Lung (tissue), 12 donors: ENCODE results near the gene FOXE3. TPM values are rescaled to one million over a fixed set of nuclear protein-coding genes. Genes with fewer than 3 reads are reported as not detected.

Source experiments
- ATAC-seq: fragments of 200-7000 bp; cut with Tn5 transposase; one replicate; pipeline ENCODE4 v1.9.1; 2020; ENCODE audit warnings: moderate number of reproducible peaks; ENCODE audit not compliant: insufficient read depth, low FRiP score
- DNase-seq, 3 donors: peaks; one replicate each; pipeline ENCODE4 v3.0.0-alpha.2; 2013 to 2017
- H3K27ac ChIP-seq, 2 donors: one replicate each; pipeline ENCODE4 v1.5.1; 2013; ENCODE audit warnings: mild to moderate bottlenecking in 2 of 2, moderate library complexity in 2 of 2, control low read depth in 1 of 2, inconsistent platforms in 1 of 2, low read depth in 1 of 2, low read length in 1 of 2
- H3K27me3 ChIP-seq, 3 donors: one replicate each; pipeline ENCODE4 v1.5.1; 2013; ENCODE audit warnings: low read length in 2 of 3; ENCODE audit not compliant: control insufficient read depth in 3 of 3, insufficient read depth in 3 of 3
- H3K36me3 ChIP-seq, 4 donors: one replicate each; pipeline ENCODE4 v1.5.1; 2013; ENCODE audit warnings: low read length in 4 of 4, mild to moderate bottlenecking in 1 of 4, moderate library complexity in 1 of 4; ENCODE audit not compliant: control insufficient read depth in 4 of 4, insufficient read depth in 4 of 4
- H3K4me1 ChIP-seq, 5 donors: one replicate each; pipeline ENCODE4 v1.5.1; 2013; ENCODE audit warnings: low read length in 5 of 5, mild to moderate bottlenecking in 2 of 5, moderate library complexity in 1 of 5; ENCODE audit not compliant: control insufficient read depth in 5 of 5, insufficient read depth in 5 of 5
- H3K4me3 ChIP-seq: one replicate; pipeline ENCODE4 v1.5.1; 2013; ENCODE audit warnings: mild to moderate bottlenecking, control low read depth, moderate library complexity
- H3K9ac ChIP-seq, 2 donors: one replicate each; pipeline ENCODE4 v1.5.1; 2013; ENCODE audit warnings: low read length in 2 of 2, control low read depth in 1 of 2; ENCODE audit not compliant: insufficient read depth in 1 of 2
- H3K9me3 ChIP-seq, 4 donors: one replicate each; pipeline ENCODE4 v1.5.1; 2013; ENCODE audit warnings: low read length in 3 of 4, mild to moderate bottlenecking in 1 of 4, moderate library complexity in 1 of 4; ENCODE audit not compliant: control insufficient read depth in 4 of 4, insufficient read depth in 3 of 4
- WGBS, 2 donors: extraction: QIAGEN DNeasy Blood & Tissue Kit; methylation state at CpG; one replicate each; pipeline ENCODE4 v1.1.7; 2013; 5-methylcytosine and 5-hydroxymethylcytosine counted together
- polyA plus RNA-seq, 2 donors: library from polyadenylated mRNA; stranded (reverse); fragments of 200-250 nt; gene quantifications; one replicate each; pipeline ENCODE4 v1.2.1, GENCODE V29; 2013
- total RNA-seq, 2 donors: library from RNA; depleted of rRNA in 1 of 2; stranded (reverse); fragments of >200 nt in 1 of 2; gene quantifications; one replicate each; pipeline ENCODE4 v1.2.1, GENCODE V29; 2014 to 2021
- TF ChIP-seq, protein P1 (sequence below): IDR thresholded peaks from 2 replicates; pipeline ENCODE4 v1.5.1; 2012; ENCODE audit warnings: mild to moderate bottlenecking; ENCODE audit errors: control extremely low read depth, extremely low read depth
- donor health status: control.
- donor health status: control.
- donor health status: Bipolar disorder and iron deficiency.
- donor health status: healthy.
- donor health status: DM: yes; HTN: yes; CAD: no.

The FOXE3 gene
- total and polyA plus RNA-seq, 4 donors = 0.01 TPM; not detected in 3

DNA sequence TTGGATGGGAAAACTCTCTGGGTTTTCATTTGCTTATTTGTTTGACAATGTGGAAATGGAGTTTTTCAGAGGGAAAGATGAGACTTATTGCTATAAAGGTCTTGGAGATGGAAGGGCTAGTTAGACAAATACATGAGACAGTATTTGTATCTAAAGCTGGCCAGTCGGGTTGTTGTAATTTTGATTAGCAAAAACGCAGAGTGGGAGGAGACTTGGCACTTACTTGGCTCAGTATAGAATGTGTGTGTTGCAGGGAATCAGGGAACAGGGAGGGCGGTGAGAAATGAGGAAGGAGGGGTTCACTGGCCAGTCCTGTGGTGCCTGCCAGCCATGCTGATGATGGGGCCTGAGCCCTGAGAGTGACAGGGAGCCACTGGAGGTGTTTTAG lies 6.0 kb upstream of the FOXE3 start:
- 53 to 57% methylated on average over 3 of the region's 3 CpGs for WGBS, 2 donors
- Histone ChIP-seq H3K4me1 (peaks cover 0 to 50% (median 10%) of the 10 kb centered on the region in 5 donors), H3K27me3 (peaks cover 0 to 15% (median 4%) of the 10 kb centered on the region in 3 donors), H3K4me3 (no peak overlapping the region), H3K9ac (no peak overlapping the region), H3K36me3 (no peaks in the 10 kb centered on the region), H3K27ac (no peak overlapping the region), H3K9me3 (no peaks in the 10 kb centered on the region)
- TF ChIP-seq, protein P1, sequence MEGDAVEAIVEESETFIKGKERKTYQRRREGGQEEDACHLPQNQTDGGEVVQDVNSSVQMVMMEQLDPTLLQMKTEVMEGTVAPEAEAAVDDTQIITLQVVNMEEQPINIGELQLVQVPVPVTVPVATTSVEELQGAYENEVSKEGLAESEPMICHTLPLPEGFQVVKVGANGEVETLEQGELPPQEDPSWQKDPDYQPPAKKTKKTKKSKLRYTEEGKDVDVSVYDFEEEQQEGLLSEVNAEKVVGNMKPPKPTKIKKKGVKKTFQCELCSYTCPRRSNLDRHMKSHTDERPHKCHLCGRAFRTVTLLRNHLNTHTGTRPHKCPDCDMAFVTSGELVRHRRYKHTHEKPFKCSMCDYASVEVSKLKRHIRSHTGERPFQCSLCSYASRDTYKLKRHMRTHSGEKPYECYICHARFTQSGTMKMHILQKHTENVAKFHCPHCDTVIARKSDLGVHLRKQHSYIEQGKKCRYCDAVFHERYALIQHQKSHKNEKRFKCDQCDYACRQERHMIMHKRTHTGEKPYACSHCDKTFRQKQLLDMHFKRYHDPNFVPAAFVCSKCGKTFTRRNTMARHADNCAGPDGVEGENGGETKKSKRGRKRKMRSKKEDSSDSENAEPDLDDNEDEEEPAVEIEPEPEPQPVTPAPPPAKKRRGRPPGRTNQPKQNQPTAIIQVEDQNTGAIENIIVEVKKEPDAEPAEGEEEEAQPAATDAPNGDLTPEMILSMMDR = no peak
- ATAC-seq (no peak), DNase-seq (peak; percentile 46 to 67 (median 61))

DNA sequence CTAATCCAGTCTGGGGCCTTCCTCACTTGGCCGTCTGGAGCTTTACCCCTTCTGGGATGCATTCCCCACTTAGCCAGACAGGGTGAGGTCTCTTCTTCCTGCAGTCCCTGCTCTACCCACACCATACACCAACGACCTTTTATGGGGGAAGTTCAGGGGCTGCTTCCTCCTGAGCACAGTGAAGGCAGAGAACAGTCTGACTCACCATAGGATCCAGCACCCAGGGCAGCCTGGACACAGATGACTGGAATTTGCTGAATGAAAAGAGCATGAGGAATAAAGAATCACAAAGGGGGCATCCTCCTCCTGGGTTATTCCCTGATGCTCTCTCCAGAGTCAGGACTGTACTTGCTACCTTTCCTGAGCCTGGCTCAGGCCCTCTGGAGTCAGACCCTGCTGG lies 4.6 kb upstream of the FOXE3 start:
- DNase-seq (no peak), ATAC-seq (no peak)
- Histone ChIP-seq H3K4me1 (peaks cover 0 to 37% (median 6%) of the 10 kb centered on the region in 5 donors), H3K27ac (no peak overlapping the region), H3K9me3 (no peaks in the 10 kb centered on the region), H3K27me3 (peaks cover 0 to 25% (median 14%) of the 10 kb centered on the region in 3 donors), H3K36me3 (no peaks in the 10 kb centered on the region), H3K9ac (no peak overlapping the region), H3K4me3 (no peak overlapping the region)
- 35 to 49% methylated on average over 2 of the region's 2 CpGs for WGBS, 2 donors
- TF ChIP-seq, protein P1 = no peak

DNA sequence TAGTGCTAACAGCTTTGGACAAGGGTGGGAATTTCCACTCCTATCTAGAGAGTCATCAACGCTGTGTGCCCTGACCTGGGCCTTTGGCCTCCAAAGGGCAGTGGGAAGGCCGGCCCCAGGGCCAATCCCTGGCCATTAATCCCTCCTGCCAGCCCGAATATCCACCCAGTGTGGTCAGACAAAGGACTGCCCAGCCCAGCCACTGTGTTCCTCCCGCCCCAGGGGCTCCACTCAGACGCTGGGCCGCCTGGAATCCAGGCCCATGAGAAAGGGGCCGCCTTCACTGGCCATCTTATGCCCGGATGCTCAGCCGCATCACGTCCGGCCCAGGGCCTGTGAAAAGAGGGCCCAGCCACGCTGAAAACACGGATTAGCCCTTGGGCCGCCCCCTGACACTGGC lies 3.6 kb upstream of the FOXE3 start:
- Histone ChIP-seq H3K4me3 (no peak overlapping the region), H3K9me3 (no peaks in the 10 kb centered on the region), H3K4me1 (peaks cover 0 to 34% (median 6%) of the 10 kb centered on the region in 5 donors), H3K27me3 (peaks cover 0 to 28% (median 16%) of the 10 kb centered on the region in 3 donors), H3K27ac (no peak overlapping the region), H3K36me3 (no peaks in the 10 kb centered on the region), H3K9ac (no peak overlapping the region)
- ATAC-seq = no peak
- TF ChIP-seq, protein P1 = no peak
- 89% methylated on average over 14 of the region's 14 CpGs for WGBS, 2 donors
- no peak for DNase-seq
